H1 (cell line): ENCODE data around the gene YIPF2.

Source experiments
- ATF2 ChIP-seq: IDR thresholded peaks from 2 replicates; pipeline ENCODE4 v1.6.1; 2012; ENCODE audit warnings: low read length, inconsistent platforms
- BACH1 ChIP-seq: IDR thresholded peaks from 2 replicates; pipeline ENCODE4 v1.6.1; 2012; ENCODE audit warnings: low read length, improper control_type of control experiment
- CTCF ChIP-seq, 3 experiments: IDR thresholded peaks; 1 replicate in 2 of 3; 2 replicates in 1 of 3; pipeline versions ENCODE4 v1.5.1 to v1.6.1; 2011; ENCODE audit warnings: low read length in 3 of 3, mild to moderate bottlenecking in 3 of 3, inconsistent platforms in 2 of 3, low read depth in 1 of 3, moderate library complexity in 1 of 3; ENCODE audit not compliant: insufficient read depth in 1 of 3; ENCODE audit errors: control extremely low read depth in 1 of 3
- EP300 ChIP-seq, 2 experiments: IDR thresholded peaks; 1 replicate in 1 of 2; 2 replicates in 1 of 2; pipeline ENCODE4 v1.6.1; 2011 to 2012; ENCODE audit warnings: low read depth in 2 of 2, low read length in 2 of 2, mild to moderate bottlenecking in 2 of 2, borderline replicate concordance in 1 of 2, inconsistent platforms in 1 of 2, moderate library complexity in 1 of 2
- EZH2 ChIP-seq: fragments of 200-600 bp; sonication (generic); IDR thresholded peaks from 2 replicates; pipeline ENCODE4 v1.7.1; 2012; ENCODE audit warnings: low read depth, mild to moderate bottlenecking, moderate library complexity, low read length, inconsistent platforms; ENCODE audit not compliant: severe bottlenecking
- NANOG ChIP-seq: IDR thresholded peaks from 2 replicates; pipeline ENCODE4 v1.6.1; 2011; ENCODE audit warnings: low read length, low read depth, mild to moderate bottlenecking, inconsistent platforms; ENCODE audit not compliant: insufficient read depth, poor library complexity, severe bottlenecking
- POLR2A ChIP-seq, 2 experiments: IDR thresholded peaks; 1 replicate in 1 of 2; 2 replicates in 1 of 2; pipeline ENCODE4 v1.6.1; 2011; ENCODE audit warnings: low read depth in 2 of 2, low read length in 2 of 2, mild to moderate bottlenecking in 2 of 2; ENCODE audit errors: control extremely low read depth in 1 of 2
- POLR2AphosphoS5 ChIP-seq: IDR thresholded peaks from 2 replicates; pipeline ENCODE4 v1.6.1; 2011; ENCODE audit warnings: low read depth, low read length
- RAD21 ChIP-seq, 2 experiments: IDR thresholded peaks in 1 of 2; conservative IDR thresholded peaks in 1 of 2; 2 replicates each; pipeline ENCODE4 v1.6.1; 2011; ENCODE audit warnings: low read depth in 2 of 2, low read length in 2 of 2, improper control_type of control experiment in 1 of 2, inconsistent platforms in 1 of 2, mild to moderate bottlenecking in 1 of 2, moderate library complexity in 1 of 2
- TCF12 ChIP-seq: IDR thresholded peaks from 2 replicates; pipeline ENCODE4 v1.6.1; 2011; ENCODE audit warnings: low read depth, mild to moderate bottlenecking, low read length
- TEAD4 ChIP-seq: IDR thresholded peaks from 2 replicates; pipeline ENCODE4 v1.6.1; 2012; ENCODE audit warnings: low read depth, low read length, inconsistent platforms, mixed read lengths
- YY1 ChIP-seq: IDR thresholded peaks from 2 replicates; pipeline ENCODE4 v1.6.1; 2011; ENCODE audit warnings: low read depth, mild to moderate bottlenecking, low read length

- peak; percentile 31 to 74 (median 70) for TF ChIP-seq CTCF (IDR thresholded peaks at IDR 0.05; ENCODE audit: control extremely low read depth in 1 of 3, insufficient read depth in 1 of 3, low read depth in 1 of 3, low read length in 3 of 3)
- TF ChIP-seq EP300 (IDR thresholded peaks at IDR 0.05; ENCODE audit: borderline replicate concordance in 1 of 2, low read depth in 2 of 2, low read length in 2 of 2) = no peak
- no peak for TF ChIP-seq NANOG
- TF ChIP-seq POLR2A (IDR thresholded peaks at IDR 0.05; ENCODE audit: control extremely low read depth in 1 of 2, low read depth in 2 of 2, low read length in 2 of 2) = no peak
- no peak for TF ChIP-seq YY1
- TF ChIP-seq POLR2AphosphoS5 = no peak
- no peak for TF ChIP-seq EZH2
- no peak for TF ChIP-seq ATF2
- peak in 1 of 2 experiments; percentile 35; a peak in 1 of 4 replicates for TF ChIP-seq RAD21 (IDR thresholded peaks at IDR 0.05 in 1 of 2, conservative IDR thresholded peaks at IDR 0.05 in 1 of 2; ENCODE audit: low read depth in 2 of 2, low read length in 2 of 2)
- no peak for TF ChIP-seq TEAD4
- no peak for TF ChIP-seq TCF12
- TF ChIP-seq BACH1 = no peak
Observed at GRCh38 chr19:10895920-10896319, 32.5 kb downstream of the YIPF2 start.
